ENCODE measurements around the gene ACSBG1.
"Not testable (repeated sequence)": the region's sequence is repeated elsewhere in the genome, so short reads cannot be mapped to it uniquely, and the experiment has no call there.

Gene ACSBG1

GRCh38 chr15:78251136-78251535 lies 16.8 kb upstream of the ACSBG1 start:
- TF ChIP-seq CTCF (IDR thresholded peaks at IDR 0.05; ENCODE audit: low read depth, low read length, missing control alignments): no peak
- DNase-seq (ENCODE audit: low read depth): no peak
- H3K4me3 ChIP-seq (ENCODE audit: low read depth, low read length): no peak overlapping the region

GRCh38 chr15:78249131-78249530 lies 14.8 kb upstream of the ACSBG1 start:
- H3K4me3 ChIP-seq (ENCODE audit: low read depth, low read length): no peak overlapping the region
- TF ChIP-seq CTCF (IDR thresholded peaks at IDR 0.05; ENCODE audit: low read depth, low read length, missing control alignments): no peak
- DNase-seq (ENCODE audit: low read depth): no peak

- no peak for DNase-seq (ENCODE audit: low read depth)
- TF ChIP-seq CTCF (IDR thresholded peaks at IDR 0.05; ENCODE audit: low read depth, low read length, missing control alignments): no peak
- no peak overlapping the region for H3K4me3 ChIP-seq (ENCODE audit: low read depth, low read length)
These were observed 13.5 kb upstream of the ACSBG1 start for GRCh38 chr15:78247911-78248310.

- DNase-seq (ENCODE audit: low read depth); H3K4me3 ChIP-seq (ENCODE audit: low read depth, low read length): not testable (repeated sequence)
These were observed 11.7 kb upstream of the ACSBG1 start for GRCh38 chr15:78245976-78246620.

GRCh38 chr15:78245392-78245791 lies 11.0 kb upstream of the ACSBG1 start:
- not testable (repeated sequence) for DNase-seq (ENCODE audit: low read depth); H3K4me3 ChIP-seq (ENCODE audit: low read depth, low read length)

- no peak for DNase-seq (ENCODE audit: low read depth)
- TF ChIP-seq CTCF (IDR thresholded peaks at IDR 0.05; ENCODE audit: low read depth, low read length, missing control alignments): no peak
These were observed 10.5 kb upstream of the ACSBG1 start for GRCh38 chr15:78244893-78245292.

GRCh38 chr15:78244101-78244500 lies 9.7 kb upstream of the ACSBG1 start:
- no peak for DNase-seq (ENCODE audit: low read depth)
- TF ChIP-seq CTCF (IDR thresholded peaks at IDR 0.05; ENCODE audit: low read depth, low read length, missing control alignments): no peak
- H3K4me3 ChIP-seq (ENCODE audit: low read depth, low read length): no peak overlapping the region

More at GRCh38 chr15:78244893-78245292, 10.5 kb upstream of the ACSBG1 start:
- no peak overlapping the region for H3K4me3 ChIP-seq (ENCODE audit: low read depth, low read length)

GRCh38 chr15:78243491-78243941 lies 9.2 kb upstream of the ACSBG1 start:
- H3K4me3 ChIP-seq (ENCODE audit: low read depth, low read length): no peak overlapping the region
- no peak for DNase-seq (ENCODE audit: low read depth)
- no peak for TF ChIP-seq CTCF (IDR thresholded peaks at IDR 0.05; ENCODE audit: low read depth, low read length, missing control alignments)

Data from GM12864 (cell line).